GM12872 (cell line): Measurements from ENCODE around the gene TRMT2A.

Experiments
- CTCF ChIP-seq: IDR thresholded peaks from 3 replicates; pipeline ENCODE4 v1.5.1; 2011; ENCODE audit warnings: low read depth, mild to moderate bottlenecking, low read length, moderate library complexity; ENCODE audit not compliant: insufficient read depth

The TRMT2A gene

GRCh38 chr22:20091690-20092476, 25.1 kb downstream of the TRMT2A start:
- TF ChIP-seq CTCF, result no peak

GRCh38 chr22:20090730-20091240, 26.2 kb downstream of the TRMT2A start:
- TF ChIP-seq CTCF, result no peak

- no peak for TF ChIP-seq CTCF
These were observed 26.9 kb downstream of the TRMT2A start for GRCh38 chr22:20089977-20090729.

GRCh38 chr22:20089226-20089976, 27.6 kb downstream of the TRMT2A start:
- TF ChIP-seq CTCF, result no peak

- TF ChIP-seq CTCF, result no peak
These were observed 28.8 kb downstream of the TRMT2A start for GRCh38 chr22:20088263-20088648.

GRCh38 chr22:20087319-20088262, 29.4 kb downstream of the TRMT2A start:
- TF ChIP-seq CTCF, result no peak
